Activated CD4-positive, alpha-beta T cell treated with anti-CD3 and anti-CD28 coated beads for 48 hours (primary cell): ENCODE measurements around the gene PCMTD2.
"Not testable (repeated sequence)": the region's sequence is repeated elsewhere in the genome, so short reads cannot be mapped to it uniquely, and the experiment has no call there.

Source experiments
- DNase-seq: peaks from one replicate; pipeline ENCODE4 v3.0.0-alpha.2; 2020

PCMTD2 gene

DNA sequence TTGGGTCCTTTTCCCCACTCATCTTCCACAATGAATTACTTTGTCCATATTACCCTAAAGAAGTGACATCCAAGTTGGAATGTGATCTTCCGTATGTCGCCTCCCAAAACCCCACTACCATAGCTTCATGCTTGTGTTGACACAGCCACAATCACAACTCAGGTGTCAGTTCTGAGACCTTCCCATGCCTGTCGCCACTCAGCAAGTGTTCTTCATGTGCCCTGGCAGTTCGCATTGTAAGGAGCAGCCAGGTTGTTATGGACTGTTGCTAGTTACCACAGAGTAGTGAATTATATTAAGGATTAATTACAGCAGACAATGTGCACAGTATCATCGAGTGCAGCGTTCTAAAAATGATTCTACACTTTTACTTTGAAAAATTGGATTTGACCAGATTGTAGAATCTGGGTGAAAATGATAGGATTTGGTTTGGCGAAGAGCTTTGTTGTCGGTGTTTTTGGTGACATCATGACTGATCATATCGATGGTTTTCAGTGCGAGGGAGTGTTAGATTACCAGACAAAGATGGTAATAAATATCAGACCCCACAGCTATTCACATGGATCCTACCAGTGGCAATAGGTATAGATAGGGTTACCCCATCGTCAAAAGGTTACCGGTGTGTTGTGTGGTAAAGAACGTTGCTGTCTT, 1.7 kb downstream of the PCMTD2 start:
- no peak for DNase-seq

DNA sequence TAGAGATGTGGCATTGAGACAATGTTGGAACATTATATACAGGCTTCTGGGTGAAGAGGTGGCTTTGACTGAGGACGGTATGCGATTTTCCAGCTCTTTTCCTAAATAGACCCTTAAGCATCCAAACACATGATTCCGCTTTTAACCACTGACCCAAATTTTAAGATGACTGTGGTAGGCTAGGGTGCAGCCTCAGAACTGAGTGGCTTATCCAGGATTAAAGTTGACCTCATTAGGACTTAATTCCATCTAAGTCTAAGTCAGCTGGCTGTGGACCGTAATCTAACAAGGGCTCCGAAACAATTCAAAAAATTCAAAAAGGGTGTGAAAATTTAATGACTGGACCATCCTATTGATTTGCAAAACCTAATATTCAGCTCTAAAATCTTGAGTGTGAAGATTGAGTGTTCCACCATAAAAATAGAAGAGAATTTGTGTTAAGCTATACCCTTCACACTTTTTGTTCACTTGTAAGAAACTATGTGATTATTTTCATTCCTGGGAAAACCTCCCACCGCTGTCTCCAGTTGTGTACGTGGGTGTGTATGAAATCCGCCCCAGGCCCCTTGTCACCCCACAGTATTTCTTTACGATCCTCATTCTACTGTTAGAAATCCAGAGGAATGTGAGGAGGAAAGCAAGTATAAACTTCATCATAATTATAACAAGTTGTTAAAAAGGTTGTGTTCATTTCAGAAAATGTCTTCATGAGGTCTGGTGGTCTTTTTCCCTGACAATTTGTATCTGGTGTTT, 2.7 kb downstream of the PCMTD2 start:
- no peak for DNase-seq

DNA sequence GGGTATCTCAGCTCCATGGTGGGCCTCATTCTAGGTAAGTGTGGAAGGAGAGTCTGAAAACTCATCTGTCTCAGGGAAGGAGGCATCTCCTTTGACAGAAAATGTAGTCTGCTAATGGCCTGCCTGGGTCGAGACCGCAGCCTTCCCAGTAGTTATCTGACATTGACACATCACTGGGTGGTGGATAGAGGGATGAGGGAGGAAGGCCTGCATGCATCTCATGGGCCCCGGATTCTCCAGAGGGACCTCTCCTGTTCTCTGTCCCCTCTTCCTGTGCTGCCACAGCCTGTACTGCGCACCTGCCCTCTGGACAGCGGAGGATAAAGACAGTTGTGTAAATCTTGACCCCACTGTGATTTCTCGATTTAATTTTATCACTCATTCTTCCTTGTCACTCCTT, 4.7 kb downstream of the PCMTD2 start:
- DNase-seq = no peak

DNA sequence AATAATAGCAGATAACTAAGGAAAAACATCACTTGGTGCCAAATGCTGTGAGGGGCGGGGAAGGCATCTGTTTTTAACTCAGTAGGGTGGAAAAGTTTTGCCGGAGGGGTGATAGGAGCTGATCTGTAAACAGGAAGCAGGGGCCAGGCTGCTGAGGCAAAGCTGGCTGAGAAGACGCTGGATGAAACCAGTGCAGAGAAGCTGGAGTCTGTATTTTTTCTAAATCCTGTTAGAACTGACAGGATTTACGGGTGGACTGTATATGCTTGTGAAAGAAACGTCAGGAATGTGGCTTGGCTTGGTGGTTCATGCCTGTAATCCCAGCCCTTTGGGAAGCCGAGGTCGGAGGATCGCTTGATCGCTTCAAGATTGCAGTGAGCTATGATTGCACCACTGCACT, 5.6 kb downstream of the PCMTD2 start:
- DNase-seq = no peak

DNA sequence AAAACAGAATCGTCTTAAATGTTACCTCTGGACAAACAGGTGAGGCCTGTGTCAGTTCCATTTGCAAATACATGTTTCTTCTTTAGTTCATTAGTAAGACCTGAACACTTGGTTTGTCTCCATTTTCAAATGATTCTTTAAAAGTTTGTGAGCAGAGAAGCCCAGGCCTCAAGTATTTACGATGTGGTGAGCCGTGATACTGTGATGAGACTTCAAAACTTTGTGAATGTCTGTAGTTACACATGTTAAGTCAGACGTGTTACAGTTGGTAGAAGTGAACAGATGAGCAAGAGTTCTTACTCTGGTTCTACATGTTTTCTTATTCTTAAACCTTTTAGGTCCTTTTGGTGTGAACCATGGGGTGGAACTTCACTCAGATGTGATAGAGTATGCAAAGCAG, 8.5 kb downstream of the PCMTD2 start:
- no peak for DNase-seq

DNA sequence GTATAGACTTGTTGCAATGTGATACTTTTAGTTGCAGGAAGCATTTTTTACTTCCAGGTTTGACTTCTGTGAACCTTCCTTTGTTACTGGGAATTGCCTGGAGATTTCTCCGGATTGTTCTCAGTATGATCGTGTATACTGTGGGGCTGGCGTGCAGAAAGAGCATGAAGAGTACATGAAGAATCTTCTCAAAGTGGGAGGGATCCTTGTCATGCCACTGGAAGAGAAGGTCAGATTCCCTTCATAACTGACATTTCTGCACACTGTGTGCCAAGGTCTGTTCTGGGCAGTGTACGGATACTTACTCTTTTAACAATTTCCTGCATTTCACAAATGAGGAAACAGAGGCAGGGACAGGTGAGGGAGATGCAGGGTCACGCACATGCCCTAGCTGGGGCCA, 9.7 kb downstream of the PCMTD2 start:
- DNase-seq = no peak

DNA sequence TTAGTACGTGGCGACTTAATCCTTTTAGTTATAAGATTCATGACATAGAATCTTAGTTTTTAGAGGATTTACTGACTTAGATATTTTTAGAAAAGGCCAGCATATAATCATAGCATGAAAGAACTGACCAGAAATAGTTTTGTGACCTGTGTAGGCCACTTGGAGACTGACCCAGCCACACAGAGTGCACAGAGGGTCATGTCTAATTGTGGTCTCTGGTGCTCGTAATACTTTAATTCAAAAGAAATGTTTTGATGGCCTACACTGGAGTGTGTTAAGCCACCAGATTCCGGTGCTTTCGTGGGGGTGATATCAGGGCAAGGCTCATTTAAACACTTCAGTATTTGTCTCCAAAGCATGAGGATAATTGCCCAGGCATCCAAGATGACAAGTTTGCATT, 11.4 kb downstream of the PCMTD2 start:
- no peak for DNase-seq

DNA sequence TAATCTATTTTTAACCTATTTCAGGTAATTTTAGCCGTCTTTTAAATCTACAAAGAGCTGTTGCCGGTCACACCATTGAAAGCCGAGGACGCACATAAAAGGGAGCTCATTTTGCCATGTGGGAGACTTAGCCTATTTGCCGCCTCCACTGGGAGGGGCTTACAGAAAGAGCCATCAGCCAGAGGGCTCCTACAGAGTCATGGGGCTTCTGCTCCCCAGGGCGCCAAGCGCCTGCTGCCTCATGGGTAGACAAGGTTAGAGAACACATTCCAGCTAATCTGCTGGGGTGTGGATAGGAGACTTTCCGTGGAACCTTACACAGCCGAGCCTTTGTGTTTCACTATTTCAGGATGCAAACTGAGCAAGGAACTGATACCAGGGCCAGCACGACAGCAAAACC, 12.6 kb downstream of the PCMTD2 start:
- no peak for DNase-seq

DNA sequence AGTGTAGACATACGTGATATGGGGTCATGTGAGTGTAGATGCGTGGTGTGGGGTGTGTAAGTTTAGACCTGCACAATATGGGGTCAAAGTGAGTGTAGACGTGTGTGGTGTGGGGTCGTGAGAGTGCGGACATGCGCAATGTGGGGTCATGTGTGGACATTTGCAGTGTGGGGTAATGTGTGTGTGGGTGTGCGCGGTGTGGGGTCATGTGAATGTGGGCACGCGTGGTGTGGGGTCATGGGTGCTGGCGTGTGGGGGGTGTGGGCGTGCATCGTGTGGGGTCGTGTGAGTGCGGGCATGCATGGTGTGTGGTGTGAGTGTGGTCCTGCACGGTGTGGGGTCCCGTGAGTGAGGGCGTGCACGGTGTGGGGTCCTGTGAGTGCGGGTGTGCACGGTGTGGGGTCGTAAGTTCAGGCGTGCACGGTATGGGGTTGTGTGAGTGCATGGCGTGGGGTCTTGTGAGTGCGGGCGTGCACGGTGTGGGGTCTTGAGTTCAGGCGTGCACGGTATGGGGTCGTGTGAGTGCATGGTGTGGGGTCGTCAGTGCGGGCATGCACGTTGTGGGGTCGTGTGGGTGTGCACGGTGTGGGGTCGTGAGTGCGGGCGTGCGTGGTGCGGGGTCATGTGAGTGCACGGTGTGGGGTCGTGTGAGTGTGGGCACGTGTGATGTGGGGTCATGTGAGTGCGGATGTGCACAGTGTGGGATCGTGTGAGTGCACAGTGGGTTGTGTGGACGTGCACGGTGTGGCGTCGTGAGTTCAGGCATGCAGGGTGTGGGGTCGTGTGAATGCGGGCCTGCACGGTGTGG, 14.3 kb downstream of the PCMTD2 start:
- no peak for DNase-seq

DNA sequence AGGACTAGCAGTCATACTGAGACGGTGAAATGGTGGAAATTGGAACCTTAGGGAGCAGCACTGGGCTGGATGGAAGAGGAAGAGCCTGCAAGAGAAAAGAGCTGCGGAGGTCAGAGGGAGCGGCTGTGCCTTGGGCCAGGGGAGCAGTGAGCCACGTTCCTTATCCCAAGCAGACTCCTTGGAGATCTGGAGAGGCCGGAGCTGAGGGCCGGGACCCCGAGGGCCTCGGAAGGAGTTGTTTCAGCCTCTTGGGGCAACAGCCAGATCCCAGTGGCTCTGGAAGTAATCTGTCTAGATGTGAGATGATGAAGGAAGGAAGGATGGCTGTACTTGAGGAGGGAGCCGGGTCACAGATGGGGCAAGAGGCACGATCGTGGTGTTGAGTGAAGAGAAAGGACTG, 16.1 kb downstream of the PCMTD2 start:
- DNase-seq = no peak

DNA sequence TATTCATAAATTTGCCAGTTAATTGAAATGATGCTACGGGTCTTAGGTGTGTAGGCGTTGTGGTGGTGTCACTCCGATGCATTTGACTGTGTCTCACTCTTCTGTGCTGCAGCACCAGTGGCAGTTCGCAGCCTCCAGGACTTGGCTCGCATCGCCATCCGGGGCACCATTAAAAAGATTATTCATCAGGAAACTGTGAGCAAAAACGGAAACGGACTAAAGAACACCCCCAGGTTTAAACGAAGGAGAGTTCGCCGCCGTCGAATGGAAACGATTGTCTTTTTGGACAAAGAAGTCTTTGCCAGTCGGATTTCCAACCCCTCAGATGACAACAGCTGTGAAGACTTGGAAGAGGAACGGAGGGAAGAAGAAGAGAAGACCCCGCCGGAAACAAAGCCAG, 17.6 kb downstream of the PCMTD2 start:
- DNase-seq = no peak

- DNase-seq = no peak
These were observed 21.3 kb downstream of the PCMTD2 start for GRCh38 chr20:64276817-64277216.

GRCh38 chr20:64277571-64278316, 22.2 kb downstream of the PCMTD2 start:
- no peak for DNase-seq

DNA sequence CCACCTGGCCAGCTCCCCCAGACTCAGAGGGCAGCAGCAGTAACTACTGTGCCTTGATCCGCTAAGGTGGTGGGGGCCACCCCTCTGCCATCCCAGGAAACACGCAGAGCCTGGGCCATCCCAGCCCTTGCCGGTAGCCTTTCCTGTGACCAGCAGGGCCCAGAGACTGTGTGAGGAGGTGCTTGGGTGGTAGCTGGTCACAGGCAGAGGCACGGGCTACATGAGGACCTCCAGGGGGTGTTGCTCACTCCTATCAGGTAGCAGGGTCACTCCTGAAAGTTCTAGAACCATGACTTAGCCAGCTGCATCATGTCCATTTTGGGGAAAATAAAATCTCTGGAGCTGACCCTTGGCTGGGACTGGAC, 22.8 kb downstream of the PCMTD2 start:
- DNase-seq = no peak

GRCh38 chr20:64279826-64280459, 24.4 kb downstream of the PCMTD2 start:
- DNase-seq = no peak

DNA sequence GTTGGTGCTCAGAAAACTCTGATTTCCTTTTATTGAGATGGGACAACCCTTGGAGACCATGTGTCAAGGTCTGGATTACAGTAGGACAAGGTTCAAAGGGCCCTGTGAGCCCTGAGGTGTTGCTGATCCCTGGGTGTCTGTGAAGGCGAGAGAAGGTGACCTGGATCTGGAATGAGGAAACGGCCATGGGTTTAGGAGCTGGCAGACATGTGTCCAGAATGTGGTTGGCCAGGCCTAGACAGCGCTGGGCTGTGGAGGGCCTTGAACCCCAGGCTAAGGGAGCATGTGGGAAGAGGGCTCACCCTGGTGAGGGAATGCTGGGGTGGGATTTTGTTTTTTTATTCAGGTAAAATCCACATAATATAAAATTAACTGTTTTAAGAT, 24.9 kb downstream of the PCMTD2 start:
- no peak for DNase-seq

DNA sequence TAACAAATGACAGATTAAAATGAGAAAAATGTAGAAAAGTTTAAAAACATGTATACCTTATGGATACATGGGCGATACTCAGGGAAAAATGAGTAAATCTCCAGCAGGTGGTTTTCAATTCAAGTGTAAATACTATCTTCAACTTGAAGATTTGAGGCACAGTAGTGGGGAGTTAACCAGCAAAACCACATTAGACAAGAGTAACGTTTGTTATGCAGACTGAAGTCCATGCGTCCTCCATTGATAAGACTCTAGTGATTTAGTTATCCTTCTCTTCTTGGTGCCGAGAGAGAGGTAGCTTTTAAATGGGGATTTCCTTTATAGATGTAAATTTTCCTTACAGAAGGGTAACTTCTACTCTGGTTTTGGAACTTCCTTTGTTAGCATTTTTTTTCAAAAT, 28.1 kb downstream of the PCMTD2 start:
- DNase-seq = no peak

GRCh38 chr20:64285579-64286446, 30.3 kb downstream of the PCMTD2 start:
- peak; percentile 99 for DNase-seq

DNA sequence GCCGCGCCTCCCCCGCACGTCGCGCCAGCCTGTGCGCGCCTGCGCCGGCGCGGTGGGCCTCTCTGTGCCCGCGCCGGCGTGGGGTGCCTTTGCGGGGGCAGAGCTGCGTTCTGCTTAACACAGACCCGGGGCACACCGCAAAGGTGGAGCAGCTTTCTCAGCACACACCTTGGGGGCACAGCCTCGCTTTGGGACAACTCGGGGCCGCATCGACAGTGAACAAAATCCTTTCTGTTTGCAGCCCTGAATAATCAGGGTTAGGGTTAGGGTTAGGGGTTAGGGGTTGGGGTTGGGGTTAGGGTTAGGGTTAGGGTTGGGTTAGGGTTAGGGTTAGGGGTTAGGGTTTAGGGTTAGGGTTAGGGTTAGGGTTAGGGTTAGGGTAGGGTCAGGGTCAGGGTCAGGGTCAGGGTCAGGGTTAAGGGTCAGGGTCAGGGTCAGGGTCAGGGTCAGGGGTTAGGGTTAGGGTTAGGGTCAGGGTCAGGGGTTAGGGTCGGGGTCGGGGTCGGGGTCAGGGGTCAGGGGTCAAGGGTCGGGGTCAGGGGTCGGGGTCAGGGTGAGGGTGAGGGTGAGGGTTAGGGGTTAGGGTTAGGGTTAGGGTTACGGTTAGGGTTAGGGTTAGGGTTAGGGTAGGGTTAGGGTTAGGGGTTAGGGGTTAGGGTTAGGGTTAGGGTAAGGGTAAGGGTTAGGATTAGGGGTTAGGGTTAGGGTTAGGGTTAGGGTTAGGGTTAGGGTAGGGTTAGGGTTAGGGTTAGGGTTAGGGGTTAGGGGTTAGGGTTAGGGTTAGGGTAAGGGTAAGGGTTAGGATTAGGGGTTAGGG, 31.1 kb downstream of the PCMTD2 start:
- DNase-seq = not testable (repeated sequence)

GRCh38 chr20:64287264-64287590, 31.7 kb downstream of the PCMTD2 start:
- not testable (repeated sequence) for DNase-seq

- not testable (repeated sequence) for DNase-seq
These were observed 36.6 kb downstream of the PCMTD2 start for GRCh38 chr20:64292167-64292566.
